NCI-H2081 treated with DMSO at 0.1 percent for 48 hours (cell line): ENCODE results near the gene TRIM31.
"Not testable (repeated sequence)": the region's sequence is repeated elsewhere in the genome, so short reads cannot be mapped to it uniquely, and the experiment has no call there.

ENCODE experiments used
- DNase-seq: peaks from one replicate; lab custom pipeline; 2025; lab: John Stamatoyannopoulos, UW

The TRIM31 gene

DNA sequence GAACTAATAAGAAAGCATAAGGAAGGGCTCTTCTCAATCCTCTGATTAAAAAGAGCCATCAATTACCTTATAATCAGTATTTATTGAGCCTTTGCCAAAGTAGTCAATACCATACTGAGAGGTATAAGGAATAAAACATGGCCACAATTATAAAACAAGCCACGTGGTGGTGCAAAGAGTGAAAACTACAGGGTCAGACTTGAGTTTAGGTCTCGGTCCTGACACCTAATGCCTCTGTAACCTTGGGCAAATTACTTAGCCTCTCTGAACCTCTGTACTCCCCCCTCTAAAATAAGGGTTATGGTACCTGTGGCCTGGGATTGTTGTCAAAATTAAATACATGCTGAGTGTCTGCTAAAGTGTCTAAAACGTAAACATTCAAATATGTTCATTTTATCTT, 36.3 kb upstream of the TRIM31 start:
- no peak for DNase-seq

DNA sequence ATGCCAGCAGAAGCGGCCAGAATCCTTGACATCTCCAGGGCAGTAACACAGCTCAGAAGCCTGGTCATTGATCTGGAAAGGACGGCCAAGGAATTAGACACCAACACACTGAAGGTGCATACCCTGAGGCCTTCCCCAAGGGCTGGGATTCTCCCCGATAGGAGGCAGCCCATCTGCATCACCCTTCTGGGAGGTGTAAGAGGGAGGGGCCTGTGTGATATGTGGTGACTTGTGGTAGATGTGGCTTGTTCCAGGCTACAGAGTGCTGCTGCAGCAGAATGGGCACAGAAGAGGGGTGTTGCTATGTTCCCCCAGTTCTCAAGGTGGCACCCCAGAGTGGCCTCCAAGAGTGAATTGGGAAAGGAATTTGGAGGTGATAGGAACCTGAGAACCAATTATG, 34.2 kb upstream of the TRIM31 start:
- DNase-seq, result no peak

DNA sequence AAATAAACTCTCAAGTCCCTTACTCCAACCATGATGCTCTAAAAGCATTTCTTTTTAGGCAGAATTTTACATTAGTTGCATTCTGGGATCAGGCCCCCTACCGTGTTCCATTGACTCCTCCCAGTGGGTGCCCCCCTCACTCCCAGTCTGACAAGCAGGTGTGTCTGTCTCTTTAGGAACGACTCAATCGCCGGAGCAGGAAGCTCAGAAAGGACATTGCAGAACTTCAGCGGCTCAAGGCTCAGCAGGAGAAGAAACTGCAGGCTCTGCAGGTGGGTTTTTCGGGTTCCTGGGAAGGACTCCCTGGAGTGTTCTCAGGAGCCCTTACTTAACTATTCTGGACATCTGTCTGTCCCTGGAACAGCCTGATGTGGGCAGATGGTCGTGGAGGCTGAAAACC, 32.9 kb upstream of the TRIM31 start:
- no peak for DNase-seq

DNA sequence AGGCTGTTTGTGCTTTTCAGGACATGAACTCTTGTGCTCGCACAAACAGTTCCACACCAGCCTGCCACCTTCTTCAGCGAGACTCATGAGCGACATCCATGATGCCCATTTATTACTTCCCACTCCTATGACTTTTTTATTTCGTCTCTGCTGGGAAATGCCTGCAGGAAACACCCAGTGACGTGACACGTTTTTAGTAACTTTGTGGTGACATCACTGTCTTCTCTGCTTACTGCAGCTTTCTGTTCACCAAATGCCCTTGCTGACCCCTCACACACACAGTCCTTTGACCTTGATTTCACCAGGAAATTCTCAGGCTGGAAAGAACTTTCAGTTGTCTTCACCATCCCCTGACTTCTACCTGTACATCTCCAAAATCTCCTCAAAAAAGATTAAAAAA, 31.9 kb upstream of the TRIM31 start:
- no peak for DNase-seq

DNA sequence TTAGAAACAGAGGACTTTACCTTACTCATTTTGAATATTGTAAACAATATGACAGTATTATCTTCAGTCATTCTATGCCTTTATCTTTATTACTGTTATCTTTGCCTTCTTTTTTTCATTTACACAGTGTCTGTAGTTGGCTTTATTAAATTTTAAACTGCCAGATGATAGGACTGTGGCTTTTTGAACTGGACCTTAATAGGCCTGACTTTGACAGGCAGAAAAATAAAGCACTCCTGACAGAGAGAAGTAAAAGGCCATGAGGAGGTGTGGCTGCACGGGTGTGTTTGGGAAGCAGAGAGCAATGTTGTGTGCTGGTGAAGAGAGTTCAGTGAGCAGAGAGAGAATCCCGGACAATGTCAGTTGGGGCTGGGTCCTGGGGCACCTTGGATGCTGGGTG, 30.9 kb upstream of the TRIM31 start:
- no peak for DNase-seq

DNA sequence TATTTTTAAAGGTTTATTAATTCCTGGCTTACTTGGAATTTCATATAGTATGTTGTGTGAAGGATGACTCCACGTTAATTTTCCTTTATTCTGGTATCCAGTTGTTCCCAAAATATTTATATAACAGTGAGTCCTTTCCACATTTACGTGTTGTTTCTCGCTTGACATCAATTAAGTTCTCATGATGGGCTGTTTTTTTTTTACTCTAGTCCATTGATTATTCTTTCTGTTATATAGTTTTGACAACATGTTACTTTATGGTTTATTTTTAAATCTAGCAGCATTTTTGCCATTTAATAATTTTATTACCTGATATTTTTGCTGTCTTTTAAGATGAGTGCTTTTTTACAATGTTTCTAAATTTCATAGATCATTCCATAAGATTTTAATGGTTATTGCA, 29.8 kb upstream of the TRIM31 start:
- no peak for DNase-seq

DNA sequence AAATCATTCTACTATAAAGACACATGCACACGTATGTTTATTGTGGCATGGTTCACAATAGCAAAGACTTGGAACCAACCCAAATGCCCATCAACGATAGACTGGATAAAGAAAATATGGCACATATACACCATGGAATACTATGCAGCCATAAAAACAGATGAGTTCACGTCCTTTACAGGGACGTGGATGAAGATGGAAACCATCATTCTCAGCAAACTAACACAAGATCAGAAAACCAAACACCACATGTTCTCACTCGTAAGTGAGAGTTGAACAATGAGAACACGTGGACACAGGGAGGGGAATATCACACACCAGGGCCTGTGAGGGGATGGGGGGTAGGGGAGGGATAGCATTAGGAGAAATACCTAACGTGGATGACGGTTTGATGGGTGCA, 27.4 kb upstream of the TRIM31 start:
- not testable (repeated sequence) for DNase-seq

DNA sequence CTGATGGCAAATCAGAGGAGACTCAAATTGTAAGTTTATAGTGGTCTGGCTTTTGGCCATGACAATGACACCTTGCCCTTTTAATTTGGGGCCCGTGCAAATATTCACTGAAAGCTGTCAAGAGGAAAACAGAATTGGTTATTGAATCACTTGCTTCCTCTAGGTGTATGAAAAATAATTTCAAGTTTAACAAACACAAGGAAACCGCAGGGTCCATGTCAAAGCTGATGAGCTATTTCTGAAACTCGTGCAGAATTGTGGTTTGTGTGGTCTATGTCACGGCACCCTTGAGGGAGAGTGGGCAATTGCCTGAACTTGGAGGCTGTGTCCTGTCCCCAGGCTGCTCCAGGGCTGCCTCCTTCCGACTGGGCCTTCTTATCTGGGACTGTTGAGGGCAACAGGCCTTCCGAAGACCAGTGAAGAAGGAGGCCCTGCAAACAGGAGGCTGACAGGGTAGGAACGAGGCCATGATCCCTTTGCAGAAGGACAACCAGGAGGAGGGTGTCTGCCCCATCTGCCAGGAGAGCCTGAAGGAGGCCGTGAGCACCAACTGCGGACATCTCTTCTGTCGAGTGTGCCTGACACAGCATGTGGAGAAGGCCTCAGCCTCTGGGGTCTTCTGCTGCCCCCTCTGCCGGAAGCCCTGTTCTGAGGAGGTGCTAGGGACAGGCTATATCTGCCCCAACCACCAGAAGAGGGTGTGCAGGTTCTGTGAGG, 23.8 kb upstream of the TRIM31 start:
- DNase-seq, result no peak

DNA sequence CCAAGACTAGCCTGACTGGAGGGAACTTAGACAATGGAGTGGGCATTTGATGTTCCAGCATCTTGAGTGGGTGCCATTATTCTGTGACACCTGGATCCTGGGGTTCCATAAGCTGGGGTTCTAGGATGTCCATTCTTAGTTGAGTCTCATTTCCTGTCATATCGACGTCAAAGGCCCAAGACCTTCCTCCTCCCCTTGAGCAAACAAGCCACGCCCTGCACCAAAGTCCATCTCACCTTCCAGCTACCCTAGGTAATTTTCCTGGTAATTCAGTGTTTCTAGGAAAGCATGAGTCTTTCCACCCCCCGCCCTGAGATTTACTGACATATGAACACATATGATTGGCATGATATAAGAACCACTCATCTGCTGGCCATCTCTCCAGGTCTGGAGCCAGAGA, 22.9 kb upstream of the TRIM31 start, which contains the start of gene TRIM40:
TRIM40 (plus strand) TSS at position 384 of the 400 bp plus-strand sequence. CDS start 897 bp downstream, outside the sequence.
- DNase-seq, result no peak

DNA sequence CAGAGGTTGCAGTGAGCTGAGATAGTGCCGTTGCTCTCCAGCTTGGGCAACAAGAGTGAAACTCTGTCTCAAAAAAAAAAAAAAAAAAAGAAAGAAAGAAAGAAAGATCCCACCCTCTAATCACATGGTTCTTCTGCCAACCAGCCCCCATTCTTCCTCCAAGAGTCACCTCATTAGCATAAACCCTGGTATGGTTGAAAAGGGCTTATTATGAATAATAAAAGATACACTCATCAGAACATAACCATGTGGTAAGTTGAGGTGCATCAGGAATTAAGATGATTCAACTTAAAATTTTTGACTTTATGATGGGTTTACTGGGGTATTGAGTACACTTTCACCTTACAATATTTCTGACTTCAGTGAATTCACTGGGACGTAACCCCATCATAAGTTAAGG, 22.3 kb upstream of the TRIM31 start:
- DNase-seq, result no peak

DNA sequence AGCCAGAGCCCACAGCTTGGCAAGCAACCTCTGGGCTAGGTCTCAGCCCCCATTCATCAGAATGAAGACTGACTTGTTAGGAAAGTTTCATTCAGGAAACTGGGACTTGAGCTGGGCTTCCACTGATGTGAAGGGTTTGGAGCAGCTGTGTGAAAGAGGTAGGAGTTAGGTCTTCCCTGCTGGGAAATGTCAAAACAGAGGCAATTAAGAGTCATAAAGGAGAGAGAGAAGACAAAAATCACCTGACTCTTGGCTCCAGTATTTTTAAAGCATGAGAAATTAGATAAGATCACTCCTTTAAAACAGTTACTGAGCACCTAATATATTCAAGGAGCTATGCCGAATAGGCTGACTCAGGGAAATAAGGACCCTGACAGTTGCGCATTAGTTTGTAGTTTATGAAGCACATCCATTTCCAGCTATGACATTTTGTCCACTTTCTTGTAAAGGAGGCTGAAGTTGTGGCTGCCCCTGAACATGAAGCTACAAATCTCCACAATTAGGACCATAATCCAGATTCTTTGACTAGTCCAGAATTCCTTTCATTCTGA, 19.1 kb upstream of the TRIM31 start:
- no peak for DNase-seq

DNA sequence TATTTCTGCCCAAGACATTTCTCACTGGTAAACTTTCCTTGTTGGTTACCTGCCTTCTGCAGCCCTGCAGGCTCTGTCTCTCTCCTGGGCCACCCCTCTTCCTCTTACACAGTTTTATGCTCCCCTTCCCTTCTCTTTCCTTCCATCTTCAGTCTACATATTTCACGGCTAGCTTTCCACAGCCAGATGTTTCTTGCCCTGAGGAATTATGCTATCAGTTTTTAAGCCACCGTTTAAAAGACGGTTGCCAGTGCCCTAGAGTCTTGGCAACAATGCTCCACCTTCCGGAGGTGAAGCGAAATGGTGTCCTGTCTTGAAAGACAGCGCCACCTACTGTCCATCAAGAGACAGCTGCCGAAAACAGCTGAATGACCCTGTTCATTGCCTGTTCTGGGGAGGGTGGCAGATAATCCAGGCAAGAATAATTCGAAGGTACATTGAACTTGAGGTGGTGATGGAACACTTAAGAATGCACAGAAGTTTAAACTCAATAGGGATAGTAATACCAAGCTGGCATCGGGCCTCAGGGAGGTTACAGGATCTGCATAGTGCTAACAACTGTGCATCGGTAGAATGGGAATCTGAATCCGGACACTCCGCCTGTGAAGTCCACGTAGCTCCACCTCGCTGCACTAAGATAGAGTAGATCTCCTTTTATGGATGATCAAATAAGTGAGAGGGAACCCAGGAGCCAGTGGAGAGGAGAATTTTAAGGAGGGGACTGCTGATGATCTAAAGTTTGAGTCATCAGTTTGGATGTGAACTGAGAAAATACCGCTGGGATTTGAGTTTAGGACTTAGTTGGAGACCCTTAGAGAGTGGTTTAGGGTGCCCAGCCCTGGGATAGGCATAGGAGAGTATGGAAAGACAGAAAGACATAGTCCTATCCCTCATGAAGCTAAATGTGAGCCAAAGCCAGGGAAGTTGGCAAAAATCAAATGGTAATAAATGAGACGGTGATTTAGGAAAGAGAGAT, 18.3 kb upstream of the TRIM31 start:
- DNase-seq, result peak; percentile 36

DNA sequence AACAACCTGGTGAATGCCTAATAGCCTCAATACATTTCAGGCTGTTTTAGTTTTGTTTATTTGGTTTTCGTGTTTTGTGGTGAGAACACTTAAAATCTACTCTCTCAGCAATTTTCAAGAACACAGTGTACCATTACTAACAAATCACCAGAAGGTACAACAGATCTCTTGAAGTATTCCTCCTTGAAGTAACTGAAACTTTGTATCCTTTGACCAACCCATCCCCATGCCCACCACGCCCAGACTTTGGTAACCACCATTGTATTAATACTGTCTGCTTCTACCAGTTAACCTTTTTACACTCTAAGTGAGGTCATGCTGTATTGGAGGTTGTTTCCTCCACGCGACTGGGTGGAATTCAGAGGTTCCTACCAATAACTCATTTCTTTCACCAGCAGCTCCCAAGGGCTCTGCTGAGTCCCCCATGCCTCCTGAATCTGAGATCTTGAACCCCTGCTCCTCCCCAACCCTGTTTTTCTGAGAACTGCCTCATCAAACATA, 17.3 kb upstream of the TRIM31 start:
- no peak for DNase-seq

DNA sequence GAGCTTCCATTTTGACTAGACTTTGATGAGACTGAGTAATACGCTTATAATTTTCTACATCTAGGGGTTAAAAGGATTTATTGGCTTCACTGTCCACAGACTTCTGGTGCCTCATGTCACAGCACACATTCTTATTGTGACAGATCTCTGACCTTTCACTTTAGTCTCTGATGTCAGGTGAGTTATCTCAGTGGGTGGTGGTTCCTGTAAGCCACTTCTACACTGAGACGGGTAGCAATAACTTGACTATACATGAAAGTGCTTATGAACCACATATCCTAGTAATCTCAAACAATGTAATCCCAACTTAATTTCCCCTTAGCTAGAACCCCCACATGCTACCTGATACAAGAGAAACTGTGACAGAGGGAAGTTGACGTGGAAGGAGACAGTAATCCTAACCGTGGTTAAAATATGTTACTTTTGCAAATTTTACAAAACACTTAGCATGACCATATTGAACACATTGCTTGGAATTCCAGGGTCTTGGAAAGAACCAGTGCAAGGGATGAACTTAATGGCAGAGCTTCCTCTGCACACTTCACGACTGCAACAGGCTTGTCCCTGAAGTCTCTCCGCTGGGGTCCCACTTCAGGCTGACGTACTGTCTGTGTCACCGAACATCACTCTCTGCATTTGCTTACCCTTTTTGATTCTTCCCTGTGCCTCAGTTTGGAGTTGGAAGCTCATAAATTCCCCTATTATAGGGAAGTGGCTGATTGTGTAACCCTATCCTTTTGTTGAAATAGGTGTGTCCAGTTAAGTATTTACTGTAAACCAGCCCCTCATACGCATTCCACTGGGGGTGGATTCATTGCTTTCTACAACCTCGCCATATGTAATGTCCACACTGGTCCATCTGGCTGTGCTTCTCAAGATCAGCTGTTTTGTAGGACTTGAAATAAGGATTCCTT, 16.6 kb upstream of the TRIM31 start:
- DNase-seq, result no peak

DNA sequence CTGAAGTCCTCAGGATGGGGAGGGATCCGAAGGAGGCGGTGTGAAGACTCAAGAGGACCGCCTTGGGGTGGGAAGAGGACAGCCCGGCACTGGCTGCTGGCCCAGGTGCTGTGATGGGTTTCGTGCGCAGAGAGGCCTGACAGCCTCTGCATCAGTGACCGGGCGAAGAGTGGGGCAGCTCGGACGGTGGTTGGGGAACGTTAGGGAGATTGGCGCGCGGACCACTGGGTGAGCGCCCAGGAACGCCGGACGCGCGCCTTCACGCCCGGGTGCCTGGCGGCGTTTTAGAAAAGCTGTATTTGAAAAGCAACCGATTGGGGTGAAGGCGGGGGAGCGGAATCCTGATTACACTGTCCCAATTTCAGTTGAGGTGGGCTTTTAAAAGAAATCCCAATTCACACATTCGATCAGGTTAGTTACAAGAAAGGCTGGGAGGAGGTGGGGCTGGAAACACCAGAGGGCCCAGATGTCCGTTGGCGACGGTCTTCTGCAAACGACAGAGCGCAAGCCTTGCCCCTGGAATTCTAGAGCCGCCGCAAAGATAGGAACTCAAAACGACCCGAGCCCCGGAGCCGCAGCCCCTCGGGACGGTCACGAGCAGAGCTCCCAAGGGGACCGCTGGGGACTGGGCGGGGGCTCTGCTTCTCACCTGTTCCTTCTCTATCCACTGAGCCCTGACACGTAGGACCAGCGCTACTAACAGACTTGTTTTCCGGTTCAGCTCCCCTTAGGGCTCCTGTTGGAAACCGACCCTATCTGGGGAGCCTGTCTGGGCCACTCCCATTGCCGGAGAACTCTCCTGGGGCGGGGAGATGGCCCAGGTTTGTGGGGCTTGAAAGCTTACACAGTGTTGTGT, 14.6 kb upstream of the TRIM31 start:
- no peak for DNase-seq

DNA sequence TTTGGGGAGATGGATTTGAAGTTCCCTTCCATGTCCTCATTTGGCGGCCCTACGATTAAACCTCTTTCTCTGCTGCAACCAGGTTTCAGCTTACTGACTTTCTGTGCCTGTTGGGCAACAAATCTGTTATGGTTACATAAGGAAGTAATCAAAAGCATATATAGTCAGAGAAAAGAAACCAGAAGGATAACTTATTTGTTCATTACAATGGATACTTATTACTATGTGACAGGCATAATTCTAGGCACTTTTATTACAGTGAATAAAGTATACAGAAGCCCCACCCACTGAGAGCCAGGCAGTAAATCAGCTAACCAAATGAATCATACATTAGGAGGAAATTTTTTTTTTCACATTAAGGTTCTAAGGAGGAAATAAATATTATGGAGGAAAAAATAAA, 9.6 kb upstream of the TRIM31 start:
- DNase-seq, result no peak

DNA sequence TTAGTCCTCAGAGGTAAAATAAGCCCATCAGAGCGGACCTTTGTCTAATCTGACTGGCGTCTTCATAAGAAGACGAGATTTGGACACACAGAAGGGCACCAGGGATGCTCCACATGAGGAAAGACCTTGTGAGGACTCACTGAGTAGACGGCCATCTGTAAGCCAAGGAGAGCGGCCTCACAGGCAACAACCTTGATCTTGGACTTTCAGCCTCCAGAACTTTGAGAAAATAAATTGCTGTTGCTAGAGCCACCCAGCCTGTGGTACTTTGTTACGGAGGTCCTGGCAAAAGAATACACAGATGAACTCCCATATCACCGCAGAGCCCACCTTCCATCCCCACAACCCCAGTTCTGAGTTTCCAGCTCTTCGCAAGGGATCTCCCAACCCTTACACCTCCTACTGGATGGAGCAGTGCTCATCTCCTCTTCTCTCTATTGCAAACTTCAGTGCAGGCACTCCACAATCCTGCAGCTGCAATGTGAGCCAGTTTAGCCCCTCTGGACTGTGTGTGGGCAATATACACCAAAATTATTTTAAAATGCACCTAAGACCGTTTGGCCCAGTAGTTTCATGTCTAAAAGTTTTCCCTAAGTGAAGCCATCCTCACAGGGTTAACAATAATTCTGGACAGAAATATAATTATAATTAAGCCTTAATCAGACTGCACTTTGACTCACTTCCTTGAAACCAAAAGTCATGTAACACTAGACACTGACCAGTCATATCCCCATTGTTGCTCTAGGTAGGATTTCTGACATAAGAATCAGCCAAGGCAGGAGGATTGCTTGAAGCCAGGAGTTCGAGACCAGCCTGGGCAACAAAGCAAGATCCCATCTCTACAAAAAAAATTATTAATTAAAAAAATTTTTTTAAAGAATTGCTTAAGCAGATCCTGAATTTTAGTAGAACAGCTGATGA, 8.8 kb upstream of the TRIM31 start:
- DNase-seq, result no peak

DNA sequence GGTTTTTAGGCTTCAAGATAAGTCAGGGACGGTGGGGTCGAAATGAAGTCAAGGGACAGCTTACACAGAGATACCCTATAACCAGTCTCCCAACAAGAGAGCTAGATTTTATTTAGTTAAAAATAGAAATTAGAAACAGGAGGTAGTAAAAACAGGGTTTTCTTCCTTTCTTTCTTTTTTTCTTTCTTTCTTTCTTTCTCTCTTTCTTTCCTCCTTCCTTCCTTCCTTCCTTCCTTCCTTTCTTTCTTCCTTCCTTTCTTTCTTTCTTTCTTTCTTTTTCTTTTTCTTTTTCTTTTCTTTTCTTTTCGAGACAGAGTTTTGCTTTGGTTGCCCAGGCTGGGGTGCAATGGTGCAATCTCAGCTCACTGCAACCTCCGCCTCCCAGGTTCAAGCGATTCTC, 5.8 kb upstream of the TRIM31 start:
- DNase-seq, result not testable (repeated sequence)

DNA sequence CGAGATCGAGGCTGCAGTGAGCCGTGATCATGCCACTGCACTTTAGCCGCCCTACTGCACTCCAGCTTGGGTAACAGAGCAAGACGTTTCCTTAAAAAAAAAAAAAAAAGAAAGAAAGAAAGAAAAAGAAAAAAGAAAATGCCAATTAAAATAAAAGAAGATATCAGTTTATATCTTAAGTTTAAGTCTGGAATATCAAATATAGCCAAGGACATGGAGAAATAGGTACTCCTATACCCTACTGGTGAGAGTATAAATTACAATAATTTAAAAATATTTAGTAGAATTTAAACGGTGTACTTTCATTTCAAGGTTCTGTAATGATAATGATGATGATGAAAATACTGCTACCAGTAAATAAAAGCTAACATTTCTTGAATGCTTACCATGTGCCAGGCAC, 3.8 kb upstream of the TRIM31 start:
- DNase-seq, result no peak

DNA sequence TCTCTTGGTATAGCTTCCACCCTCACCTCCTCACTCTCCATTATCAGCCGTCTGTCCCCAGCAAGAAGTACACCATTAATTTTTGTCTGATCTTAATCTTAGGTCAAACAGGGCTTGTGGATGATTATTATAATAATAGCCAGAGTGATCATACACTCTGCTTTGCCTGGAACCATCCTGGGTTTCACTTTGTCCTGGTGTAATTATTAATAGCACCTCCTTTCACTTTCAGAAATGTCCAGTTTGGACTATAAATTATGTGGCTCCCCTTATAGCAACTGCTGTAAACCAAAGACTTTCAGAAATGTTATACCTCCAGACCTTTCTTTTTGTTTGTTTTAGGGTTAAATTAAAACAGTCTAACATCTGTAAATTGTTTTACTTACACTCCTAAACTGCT, 951 bp upstream of the TRIM31 start:
- no peak for DNase-seq
